ENCODE data around the gene CD2BP2.
"Not testable (repeated sequence)": the region's sequence is repeated elsewhere in the genome, so short reads cannot be mapped to it uniquely, and the experiment has no call there.

The CD2BP2 gene

GRCh38 chr16:30355144-30355953, at the start of gene CD2BP2:
Gene CD2BP2, minus strand, starts transcription at chr16:30355308. Its CDS starts 627 bp downstream, at chr16:30354681.
- peak; percentile 100 for DNase-seq (ENCODE audit: low read depth)

- DNase-seq (ENCODE audit: low read depth) = no peak
These were observed 46.8 kb upstream of the CD2BP2 start for GRCh38 chr16:30401768-30402425.

- DNase-seq (ENCODE audit: low read depth) = no peak
These were observed 44.5 kb upstream of the CD2BP2 start for GRCh38 chr16:30399435-30400186.

GRCh38 chr16:30398661-30399434, 43.7 kb upstream of the CD2BP2 start:
- no peak for DNase-seq (ENCODE audit: low read depth)

- DNase-seq (ENCODE audit: low read depth) = no peak
These were observed 42.9 kb upstream of the CD2BP2 start for GRCh38 chr16:30397776-30398660.

GRCh38 chr16:30397056-30397455, 41.9 kb upstream of the CD2BP2 start:
- DNase-seq (ENCODE audit: low read depth) = no peak

- not testable (repeated sequence) for DNase-seq (ENCODE audit: low read depth)
These were observed 41.5 kb upstream of the CD2BP2 start for GRCh38 chr16:30396627-30397026.

GRCh38 chr16:30395992-30396585, 41.0 kb upstream of the CD2BP2 start:
- no peak for DNase-seq (ENCODE audit: low read depth)

GRCh38 chr16:30395155-30395991, 40.3 kb upstream of the CD2BP2 start, which contains the start of gene ZNF48:
Gene ZNF48, plus strand, starts transcription at chr16:30395420. Its CDS starts 375 bp downstream, at chr16:30395795.
- DNase-seq (ENCODE audit: low read depth) = peak; percentile 90

- DNase-seq (ENCODE audit: low read depth) = peak; percentile 58
These were observed 39.6 kb upstream of the CD2BP2 start for GRCh38 chr16:30394592-30395154.

- DNase-seq (ENCODE audit: low read depth) = no peak
These were observed 28.4 kb upstream of the CD2BP2 start for GRCh38 chr16:30383521-30383920.

GRCh38 chr16:30382111-30382881, 27.2 kb upstream of the CD2BP2 start, which contains the start of gene SEPTIN1:
Gene SEPTIN1, minus strand, starts transcription at chr16:30382561. Its CDS starts 19 bp downstream, at chr16:30382542.
- DNase-seq (ENCODE audit: low read depth) = no peak

- DNase-seq (ENCODE audit: low read depth) = no peak
These were observed 26.4 kb upstream of the CD2BP2 start for GRCh38 chr16:30381291-30382041.

- no peak for DNase-seq (ENCODE audit: low read depth)
These were observed 25.7 kb upstream of the CD2BP2 start for GRCh38 chr16:30380803-30381208.

- no peak for DNase-seq (ENCODE audit: low read depth)
These were observed 25.1 kb upstream of the CD2BP2 start for GRCh38 chr16:30380072-30380802.

- no peak for DNase-seq (ENCODE audit: low read depth)
These were observed 24.2 kb upstream of the CD2BP2 start for GRCh38 chr16:30379158-30379783.
